Measurements from ENCODE around the gene OR6J1.
A peak's percentile ranks its signal among the peaks of the same experiment; 100 is the strongest.
"Not testable (repeated sequence)": the region's sequence is repeated elsewhere in the genome, so short reads cannot be mapped to it uniquely, and the experiment has no call there.

Gene OR6J1

DNA sequence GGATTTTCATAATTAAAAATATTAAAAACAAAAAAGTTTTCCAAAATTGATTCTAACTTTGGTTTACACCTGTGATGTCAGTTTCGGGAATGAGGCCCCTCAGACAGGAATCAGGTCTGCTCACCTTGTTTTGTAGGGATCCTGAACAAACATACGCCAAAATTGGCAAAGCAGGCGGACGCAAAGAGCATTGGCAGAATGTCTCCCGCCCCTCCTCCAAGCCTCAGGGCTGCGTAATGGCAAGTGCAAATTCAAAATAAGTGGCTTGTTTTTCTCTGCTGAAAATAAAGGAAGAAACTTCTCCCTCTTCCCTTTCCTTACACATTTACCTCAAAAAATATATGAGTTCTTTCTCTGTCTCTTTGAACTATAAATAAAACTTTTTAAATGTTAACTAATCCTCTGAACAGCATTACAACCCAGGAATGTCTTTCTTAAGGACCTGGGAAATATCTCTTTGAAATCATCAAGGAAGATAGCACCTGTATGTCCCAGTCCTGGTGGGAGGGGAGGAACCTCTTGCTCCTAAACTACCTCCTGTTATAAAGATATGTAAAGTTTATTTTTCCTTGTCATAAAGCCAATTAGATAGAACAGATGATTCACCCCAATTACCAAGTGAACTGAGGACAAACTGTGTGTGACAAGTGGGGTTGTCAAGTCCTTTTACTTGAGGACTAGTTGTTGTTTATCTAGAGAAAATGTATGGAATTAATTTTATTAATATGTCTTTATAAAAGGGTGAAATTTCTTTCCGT is 16.5 kb downstream of the OR6J1 start:
- TF ChIP-seq, protein P1, sequence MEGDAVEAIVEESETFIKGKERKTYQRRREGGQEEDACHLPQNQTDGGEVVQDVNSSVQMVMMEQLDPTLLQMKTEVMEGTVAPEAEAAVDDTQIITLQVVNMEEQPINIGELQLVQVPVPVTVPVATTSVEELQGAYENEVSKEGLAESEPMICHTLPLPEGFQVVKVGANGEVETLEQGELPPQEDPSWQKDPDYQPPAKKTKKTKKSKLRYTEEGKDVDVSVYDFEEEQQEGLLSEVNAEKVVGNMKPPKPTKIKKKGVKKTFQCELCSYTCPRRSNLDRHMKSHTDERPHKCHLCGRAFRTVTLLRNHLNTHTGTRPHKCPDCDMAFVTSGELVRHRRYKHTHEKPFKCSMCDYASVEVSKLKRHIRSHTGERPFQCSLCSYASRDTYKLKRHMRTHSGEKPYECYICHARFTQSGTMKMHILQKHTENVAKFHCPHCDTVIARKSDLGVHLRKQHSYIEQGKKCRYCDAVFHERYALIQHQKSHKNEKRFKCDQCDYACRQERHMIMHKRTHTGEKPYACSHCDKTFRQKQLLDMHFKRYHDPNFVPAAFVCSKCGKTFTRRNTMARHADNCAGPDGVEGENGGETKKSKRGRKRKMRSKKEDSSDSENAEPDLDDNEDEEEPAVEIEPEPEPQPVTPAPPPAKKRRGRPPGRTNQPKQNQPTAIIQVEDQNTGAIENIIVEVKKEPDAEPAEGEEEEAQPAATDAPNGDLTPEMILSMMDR (IDR thresholded peaks at IDR 0.05; ENCODE audit: control insufficient read depth, insufficient read depth, low read depth, low read length, missing control alignments): no peak
- DNase-seq (ENCODE audit: low read depth): no peak
- H3K4me3 ChIP-seq (ENCODE audit: control insufficient read depth, low read depth, low read length): no peak overlapping the region

- H3K4me3 ChIP-seq (ENCODE audit: control insufficient read depth, low read depth, low read length): no peak overlapping the region
- TF ChIP-seq, protein P1 (IDR thresholded peaks at IDR 0.05; ENCODE audit: control insufficient read depth, insufficient read depth, low read depth, low read length, missing control alignments): no peak
- DNase-seq (ENCODE audit: low read depth): no peak
Observed at GRCh38 chr14:22626590-22626989, 17.6 kb downstream of the OR6J1 start.

DNA sequence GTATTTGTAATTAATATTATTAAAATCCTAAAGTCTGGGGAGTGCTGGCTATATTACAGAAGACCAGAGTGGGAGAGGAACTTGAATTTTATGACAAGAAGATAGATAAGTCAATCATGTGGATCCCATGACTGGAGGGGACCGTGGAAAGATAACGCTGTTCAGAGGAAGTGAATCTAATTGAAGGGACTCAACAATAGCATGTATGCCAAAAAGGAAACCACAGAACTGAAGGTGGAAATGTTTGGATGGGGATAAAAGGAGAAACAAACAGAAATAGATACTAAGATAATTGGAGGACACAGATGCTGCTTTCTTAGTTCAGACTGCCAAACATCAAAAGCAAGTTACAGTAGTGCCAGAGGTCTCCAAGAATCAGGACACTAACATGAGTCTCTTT is 21.1 kb downstream of the OR6J1 start:
- DNase-seq (ENCODE audit: low read depth): no peak
- TF ChIP-seq, protein P1 (IDR thresholded peaks at IDR 0.05; ENCODE audit: control insufficient read depth, insufficient read depth, low read depth, low read length, missing control alignments): no peak
- no peak overlapping the region for H3K4me3 ChIP-seq (ENCODE audit: control insufficient read depth, low read depth, low read length)

DNA sequence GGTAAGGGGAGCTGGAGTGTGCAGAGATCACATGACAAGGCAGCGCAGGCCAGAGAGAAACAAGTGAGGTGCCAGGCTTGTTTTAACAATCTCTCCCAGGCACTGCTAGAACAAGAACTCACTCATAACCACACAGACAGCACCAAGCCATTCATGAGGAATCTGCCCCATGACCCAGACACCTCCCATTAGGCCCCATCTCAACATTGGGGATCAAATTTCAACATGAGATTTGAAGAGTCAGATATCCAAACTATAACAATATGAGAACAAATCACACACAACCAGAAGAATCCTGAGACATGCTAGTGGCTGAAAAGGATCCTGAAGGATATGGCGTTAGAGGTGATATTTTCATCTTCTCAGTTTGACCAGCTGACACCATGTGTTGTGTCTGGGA is 21.9 kb downstream of the OR6J1 start:
- no peak overlapping the region for H3K4me3 ChIP-seq (ENCODE audit: control insufficient read depth, low read depth, low read length)
- TF ChIP-seq, protein P1 (IDR thresholded peaks at IDR 0.05; ENCODE audit: control insufficient read depth, insufficient read depth, low read depth, low read length, missing control alignments): no peak
- DNase-seq (ENCODE audit: low read depth): no peak

GRCh38 chr14:22615765-22616164 is 28.4 kb downstream of the OR6J1 start:
- not testable (repeated sequence) for DNase-seq (ENCODE audit: low read depth); H3K4me3 ChIP-seq (ENCODE audit: control insufficient read depth, low read depth, low read length)

DNA sequence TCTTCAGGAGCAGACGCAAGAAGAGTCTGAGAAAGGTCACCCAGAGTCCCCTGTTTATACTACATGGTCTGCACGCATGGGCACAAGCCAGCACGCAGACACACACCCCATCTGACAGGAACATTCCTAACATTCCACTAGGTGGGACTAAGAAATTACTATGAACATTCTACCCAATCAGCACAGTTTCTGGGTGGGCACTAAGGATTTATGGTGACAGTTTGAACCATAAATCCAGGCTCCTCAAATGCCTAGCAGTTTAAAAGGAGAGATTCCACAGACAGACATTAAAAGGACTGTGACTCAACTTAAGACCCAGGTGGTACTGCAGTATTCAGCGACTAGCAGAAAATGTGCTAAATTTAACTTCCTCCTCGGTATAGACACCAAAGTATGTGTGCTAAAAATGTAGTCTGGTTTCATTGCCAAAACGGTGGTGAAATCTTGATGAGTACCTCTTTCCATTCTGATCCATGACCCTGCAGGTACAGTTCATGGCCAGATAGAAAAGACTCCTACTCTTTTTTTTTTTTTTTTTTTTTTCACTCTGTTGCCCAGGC is 29.8 kb downstream of the OR6J1 start:
- DNase-seq (ENCODE audit: low read depth): peak; percentile 99
- no peak overlapping the region for H3K4me3 ChIP-seq (ENCODE audit: control insufficient read depth, low read depth, low read length)
- TF ChIP-seq, protein P1 (IDR thresholded peaks at IDR 0.05; ENCODE audit: control insufficient read depth, insufficient read depth, low read depth, low read length, missing control alignments): no peak

- no peak overlapping the region for H3K4me3 ChIP-seq (ENCODE audit: control insufficient read depth, low read depth, low read length)
- TF ChIP-seq, protein P1 (IDR thresholded peaks at IDR 0.05; ENCODE audit: control insufficient read depth, insufficient read depth, low read depth, low read length, missing control alignments): no peak
- no peak for DNase-seq (ENCODE audit: low read depth)
Observed at GRCh38 chr14:22613736-22614239, 30.4 kb downstream of the OR6J1 start.

Measured in AG09309 (cell line).